NCI-H2227 (cell line): ENCODE data around the gene ZNF35.
A peak's percentile ranks its signal among the peaks of the same experiment; 100 is the strongest.
"Not testable (repeated sequence)": the region's sequence is repeated elsewhere in the genome, so short reads cannot be mapped to it uniquely, and the experiment has no call there.

Experiments used
- DNase-seq: peaks from one replicate; lab custom pipeline; 2025; ENCODE audit not compliant: unreplicated experiment; lab: John Stamatoyannopoulos, UW

Gene ZNF35

DNA sequence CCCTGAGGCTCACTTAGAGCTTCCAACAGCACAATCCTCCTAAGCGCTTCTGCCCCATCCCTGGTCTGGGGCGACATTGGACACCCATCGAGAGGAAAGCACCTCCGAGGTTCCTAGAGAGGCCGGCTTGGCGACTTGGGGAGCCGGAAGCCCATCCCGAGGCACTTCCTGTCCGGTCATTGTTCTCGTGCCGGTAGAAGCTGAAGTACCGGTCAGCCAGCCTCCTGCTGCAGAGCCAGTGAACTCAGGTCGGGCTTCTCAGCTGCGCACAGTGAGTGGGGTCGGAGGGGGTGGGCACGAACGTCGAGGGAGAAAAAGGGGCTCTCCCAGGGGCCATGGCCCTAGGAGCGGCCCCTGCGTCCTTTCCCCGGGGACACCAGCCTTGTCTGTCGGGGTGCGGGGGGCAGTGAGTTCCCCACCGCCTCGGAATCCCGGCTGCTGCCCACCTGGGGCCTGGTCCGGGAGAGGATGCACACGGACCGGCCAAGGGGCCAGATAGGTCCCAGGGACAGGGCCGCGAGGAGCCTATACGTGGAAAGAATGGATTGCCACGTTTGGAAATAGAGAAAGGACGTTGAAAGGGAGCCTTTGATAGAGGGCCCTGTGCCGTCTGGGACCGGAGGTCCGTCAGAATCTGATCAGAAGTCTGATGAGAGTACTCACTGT is at the start of gene ZNF35:
Gene ZNF35, plus strand, starts transcription at position 169 of the 666 bp plus-strand sequence. CDS start 2,336 bp downstream, outside the sequence.
- DNase-seq, result peak; percentile 90

DNA sequence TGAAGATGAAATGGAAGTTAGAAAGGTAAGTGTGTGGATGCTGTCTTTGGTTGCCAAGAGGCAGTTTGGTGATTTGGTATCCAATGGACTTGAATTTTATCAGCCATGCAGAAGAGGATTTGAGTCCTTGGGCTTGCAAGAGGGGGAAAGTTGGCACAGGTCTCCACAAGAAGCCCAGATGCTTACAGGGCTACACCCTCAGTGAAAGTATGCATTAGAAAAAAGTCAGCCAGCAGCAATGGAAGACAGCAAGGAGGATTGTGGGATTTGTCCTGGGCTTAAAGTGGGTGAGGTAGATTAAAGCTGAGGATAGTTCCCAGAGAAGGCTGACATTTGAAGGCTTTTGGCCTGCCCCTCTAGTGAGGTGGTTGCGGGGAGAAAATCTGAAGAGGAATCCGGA is 46.8 kb upstream of the ZNF35 start:
- DNase-seq, result no peak

DNA sequence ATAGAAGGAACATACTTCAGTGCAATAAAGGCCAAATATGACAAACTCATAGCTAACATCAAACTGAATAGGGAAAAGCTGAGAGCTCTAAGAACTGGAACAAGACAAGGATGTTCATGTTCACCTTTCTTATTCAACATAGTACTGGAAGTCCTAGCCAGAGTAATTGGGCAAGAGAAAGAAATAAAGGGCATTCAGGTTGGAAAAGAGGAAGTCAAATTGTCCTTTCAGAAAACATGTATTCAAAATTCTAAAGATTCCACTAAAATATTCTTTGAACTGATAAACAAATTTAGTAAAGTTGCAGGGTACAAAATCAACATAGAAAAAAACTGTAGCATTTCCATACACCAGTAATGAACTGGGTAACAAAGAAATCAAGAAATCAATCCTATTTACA is 35.9 kb upstream of the ZNF35 start:
- DNase-seq, result no peak

DNA sequence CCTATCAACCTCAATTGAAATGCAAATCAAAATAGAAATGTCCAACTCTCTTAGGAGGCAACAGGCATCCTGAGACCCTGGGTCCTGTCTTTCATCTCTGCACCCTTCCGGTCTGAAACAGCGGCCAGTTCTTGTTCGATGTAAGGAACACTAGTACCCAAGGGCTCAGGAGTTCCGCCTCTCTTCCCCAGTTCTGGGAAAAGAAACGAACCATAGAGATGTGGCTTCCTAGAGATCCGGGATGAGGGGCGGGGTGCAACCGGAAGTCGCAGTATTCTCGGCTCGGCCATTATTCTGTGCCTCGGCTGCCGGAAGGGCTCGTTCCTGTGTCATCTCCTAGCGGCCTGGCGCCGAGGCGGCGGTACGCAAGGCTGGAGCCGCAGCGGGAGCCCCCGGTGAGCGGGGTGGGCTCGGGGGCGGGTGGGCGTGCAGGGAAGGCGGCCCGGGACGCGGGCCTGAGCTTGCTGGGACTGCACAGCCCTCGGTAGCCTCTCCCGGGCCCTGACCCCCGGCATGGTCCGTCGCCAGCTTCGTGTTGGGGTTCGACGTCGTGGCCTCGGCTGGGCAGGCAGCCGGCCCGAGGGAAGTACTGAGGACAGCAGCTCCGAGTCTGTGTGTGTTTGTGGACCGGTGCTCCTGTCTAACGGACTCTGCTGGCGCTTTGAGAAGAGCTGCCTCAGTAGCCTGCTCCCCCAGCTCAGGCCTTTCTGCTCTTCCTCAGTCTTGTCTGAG is 23.6 kb upstream of the ZNF35 start, which contains the start of gene ZNF197:
Gene ZNF197, plus strand, starts transcription at position 288 of the 732 bp plus-strand sequence. CDS start 4,119 bp downstream, outside the sequence.
- DNase-seq, result peak; percentile 82

DNA sequence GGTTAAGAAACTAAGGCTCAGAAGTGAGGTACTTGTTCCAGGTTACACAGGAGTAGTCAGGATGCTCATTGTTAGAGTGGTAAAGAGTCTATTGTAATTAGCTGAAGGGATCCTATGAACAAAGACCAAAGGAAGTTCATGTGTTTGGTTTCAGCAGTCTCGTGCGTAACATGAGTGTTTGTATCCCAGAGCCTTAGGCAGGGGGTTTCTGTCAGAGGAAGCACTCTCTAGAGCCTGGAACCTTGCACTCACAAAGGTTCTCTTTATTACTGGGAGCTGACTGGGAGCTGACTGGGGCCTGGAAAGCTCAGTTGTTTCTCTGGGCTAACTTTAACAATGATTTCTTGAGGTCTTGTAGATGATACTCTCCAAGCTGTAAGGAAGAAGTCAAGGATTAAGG is 19.8 kb upstream of the ZNF35 start:
- no peak for DNase-seq

DNA sequence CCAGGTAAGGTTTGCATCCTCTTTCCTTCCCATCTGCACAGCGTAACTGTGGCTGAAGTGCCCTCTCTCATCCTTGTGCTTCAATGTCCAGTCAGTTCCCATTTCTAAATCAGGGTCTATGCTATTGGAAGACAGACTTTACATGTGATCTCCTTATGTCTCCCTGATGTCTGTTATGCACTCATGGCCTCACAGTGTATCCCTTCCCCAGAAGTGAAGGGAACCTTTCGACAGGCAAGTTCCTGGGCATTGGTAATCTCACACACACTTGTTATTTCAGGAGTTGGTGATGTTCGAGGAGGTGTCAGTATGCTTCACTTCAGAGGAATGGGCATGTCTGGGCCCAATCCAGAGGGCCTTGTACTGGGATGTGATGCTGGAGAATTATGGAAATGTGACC is 16.3 kb upstream of the ZNF35 start:
- no peak for DNase-seq

DNA sequence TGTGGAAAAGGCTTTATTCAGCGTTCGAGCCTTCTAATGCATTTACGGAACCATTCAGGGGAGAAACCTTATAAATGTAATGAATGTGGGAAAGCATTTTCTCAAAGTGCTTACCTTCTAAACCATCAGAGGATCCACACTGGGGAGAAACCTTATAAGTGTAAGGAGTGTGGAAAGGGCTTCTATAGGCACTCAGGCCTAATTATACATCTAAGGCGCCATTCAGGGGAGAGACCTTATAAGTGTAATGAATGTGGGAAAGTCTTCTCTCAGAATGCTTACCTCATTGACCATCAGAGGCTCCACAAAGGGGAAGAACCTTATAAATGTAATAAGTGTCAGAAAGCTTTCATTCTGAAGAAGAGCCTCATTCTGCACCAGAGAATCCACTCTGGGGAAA is 6.2 kb upstream of the ZNF35 start:
- no peak for DNase-seq

DNA sequence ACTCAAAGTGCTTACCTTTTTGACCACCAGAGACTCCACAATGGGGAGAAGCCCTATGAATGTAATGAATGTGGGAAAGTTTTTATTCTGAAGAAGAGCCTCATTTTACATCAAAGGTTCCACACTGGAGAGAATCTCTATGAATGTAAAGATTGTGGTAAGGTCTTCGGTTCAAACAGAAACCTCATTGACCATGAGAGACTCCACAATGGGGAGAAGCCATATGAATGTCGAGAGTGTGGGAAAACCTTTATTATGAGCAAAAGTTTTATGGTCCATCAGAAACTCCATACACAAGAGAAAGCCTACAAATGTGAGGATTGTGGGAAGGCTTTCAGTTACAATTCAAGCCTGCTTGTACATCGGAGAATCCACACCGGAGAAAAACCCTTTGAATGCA is 5.5 kb upstream of the ZNF35 start:
- DNase-seq, result no peak

DNA sequence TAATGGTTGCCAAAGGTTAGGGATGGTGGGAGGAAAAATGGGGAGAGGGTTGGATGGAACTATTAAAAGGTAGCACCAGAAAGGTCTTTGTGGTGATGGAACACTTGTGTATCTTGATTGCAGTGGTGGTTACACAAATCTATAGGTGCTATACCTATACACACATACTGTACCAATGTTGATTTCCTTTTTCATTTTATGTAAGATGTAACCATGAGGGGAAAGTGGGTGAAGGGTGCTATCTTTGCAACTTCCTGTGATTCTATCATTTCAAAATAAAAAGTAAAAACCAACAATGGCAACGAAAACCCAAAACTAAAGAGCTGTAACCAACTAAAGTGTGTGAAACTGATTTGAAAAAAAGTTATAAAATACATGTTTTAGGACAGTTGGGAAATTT is 761 bp upstream of the ZNF35 start:
- DNase-seq, result no peak

DNA sequence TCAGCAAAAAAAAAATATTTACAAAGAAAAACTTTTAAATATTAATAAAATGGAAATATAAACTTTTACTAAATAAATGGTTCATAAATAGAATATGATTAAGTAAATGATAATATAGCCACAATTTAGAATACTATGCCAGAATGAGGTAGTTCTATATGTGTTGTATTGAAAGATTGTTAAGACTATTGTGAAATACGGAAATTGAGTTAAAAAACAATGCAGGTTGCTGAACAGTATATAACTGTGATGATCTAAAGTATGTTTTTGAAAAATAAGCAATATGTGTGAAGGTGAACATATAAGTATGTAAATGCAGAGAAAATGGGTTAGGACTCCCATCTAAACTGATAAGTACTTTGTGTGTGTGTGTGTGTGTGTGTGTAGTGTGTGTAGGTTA is 1.2 kb downstream of the ZNF35 start:
- no peak for DNase-seq

DNA sequence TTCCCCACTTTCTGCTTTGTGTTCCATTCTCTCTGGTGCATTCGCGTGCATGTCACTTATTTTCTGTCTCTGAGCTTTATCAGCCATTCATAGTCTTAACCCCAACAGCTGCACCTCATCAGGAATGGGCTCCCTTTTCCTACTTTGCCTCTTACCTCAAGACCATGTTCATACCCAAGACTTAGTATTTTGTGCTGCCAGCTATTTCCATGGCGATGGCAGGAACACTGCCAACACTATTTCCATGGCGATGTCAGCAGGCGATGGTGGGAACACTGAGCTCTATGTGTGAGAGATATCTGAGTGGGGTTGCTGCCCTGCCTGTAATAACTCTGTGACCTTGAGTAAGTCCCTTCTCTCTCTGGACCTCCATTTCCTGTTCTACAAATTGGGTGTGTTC is 5.5 kb downstream of the ZNF35 start:
- DNase-seq, result no peak

DNA sequence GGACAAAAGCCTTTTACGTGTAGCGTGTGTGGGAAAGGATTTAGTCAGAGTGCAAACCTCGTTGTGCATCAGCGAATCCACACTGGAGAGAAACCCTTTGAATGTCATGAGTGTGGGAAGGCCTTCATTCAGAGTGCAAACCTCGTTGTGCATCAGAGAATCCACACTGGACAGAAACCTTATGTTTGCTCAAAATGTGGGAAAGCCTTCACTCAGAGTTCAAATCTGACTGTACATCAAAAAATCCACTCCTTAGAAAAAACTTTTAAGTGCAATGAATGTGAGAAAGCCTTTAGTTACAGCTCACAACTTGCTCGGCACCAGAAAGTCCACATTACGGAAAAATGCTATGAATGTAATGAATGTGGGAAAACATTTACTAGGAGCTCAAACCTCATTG is 10.5 kb downstream of the ZNF35 start:
- no peak for DNase-seq

DNA sequence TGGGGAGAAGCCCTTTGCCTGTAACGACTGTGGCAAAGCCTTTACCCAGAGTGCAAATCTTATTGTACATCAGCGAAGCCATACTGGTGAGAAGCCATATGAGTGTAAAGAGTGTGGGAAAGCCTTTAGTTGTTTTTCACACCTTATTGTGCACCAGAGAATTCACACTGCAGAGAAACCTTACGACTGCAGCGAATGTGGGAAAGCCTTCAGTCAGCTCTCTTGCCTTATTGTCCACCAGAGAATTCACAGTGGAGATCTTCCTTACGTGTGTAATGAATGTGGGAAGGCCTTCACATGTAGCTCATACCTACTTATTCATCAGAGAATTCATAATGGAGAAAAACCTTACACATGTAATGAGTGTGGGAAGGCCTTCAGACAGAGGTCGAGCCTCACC is 10.9 kb downstream of the ZNF35 start:
- DNase-seq, result no peak

DNA sequence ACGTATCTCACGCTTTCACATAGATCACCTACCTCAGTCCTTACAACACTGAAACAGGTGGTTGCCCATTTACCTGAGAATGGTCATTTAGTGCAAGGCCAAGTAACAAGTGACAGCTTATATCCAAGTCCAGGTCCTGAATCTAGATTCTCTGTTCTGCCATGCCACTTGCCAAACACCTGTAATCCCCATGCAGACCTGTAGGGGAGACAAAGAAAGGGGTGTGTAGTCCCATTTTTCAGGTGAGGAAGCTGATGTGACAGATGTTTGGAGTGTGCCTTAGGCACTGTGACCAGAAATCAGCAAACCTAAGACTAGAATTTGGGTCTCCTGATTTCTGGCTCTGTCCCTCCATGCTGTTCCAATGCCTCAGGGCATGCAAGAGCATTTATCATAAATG is 12.7 kb downstream of the ZNF35 start:
- no peak for DNase-seq

DNA sequence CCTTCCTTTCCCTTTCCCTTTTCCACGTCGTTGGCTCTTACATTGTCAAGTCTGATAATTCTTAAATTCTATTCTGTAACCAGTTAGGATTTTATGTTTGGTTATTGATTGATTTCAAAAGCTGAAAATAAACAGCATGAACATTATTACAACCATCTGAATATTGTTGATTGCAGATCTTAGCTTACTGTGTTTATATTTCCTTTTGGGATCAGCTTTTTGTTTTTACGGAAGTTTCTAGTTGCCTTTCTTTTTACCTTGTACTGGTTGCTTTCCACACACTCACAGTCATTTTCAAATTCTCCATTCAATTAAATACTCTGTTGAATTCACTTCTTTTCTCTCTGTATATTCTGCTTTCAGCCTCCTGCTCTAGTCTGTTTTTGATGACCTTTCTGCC is 16.6 kb downstream of the ZNF35 start:
- DNase-seq, result no peak

DNA sequence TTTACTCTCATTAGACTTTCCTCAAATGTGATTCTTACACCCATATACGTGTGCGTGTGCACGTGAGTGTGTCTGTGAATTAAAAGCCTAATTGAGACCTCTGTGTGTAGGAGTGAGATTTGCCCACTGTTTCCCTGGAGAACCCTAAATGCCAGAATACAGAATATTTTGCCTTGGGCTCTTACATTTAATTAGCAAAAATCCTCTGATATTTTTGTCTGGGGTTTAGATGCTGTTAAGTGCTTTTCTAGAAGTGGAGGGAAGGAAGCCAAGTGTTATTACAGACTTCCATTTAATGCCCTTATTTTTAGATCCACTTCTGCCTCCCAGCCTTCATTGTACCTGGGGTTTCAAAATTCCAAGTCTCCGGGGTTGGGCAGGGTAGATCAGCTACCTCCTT is 17.8 kb downstream of the ZNF35 start:
- no peak for DNase-seq

DNA sequence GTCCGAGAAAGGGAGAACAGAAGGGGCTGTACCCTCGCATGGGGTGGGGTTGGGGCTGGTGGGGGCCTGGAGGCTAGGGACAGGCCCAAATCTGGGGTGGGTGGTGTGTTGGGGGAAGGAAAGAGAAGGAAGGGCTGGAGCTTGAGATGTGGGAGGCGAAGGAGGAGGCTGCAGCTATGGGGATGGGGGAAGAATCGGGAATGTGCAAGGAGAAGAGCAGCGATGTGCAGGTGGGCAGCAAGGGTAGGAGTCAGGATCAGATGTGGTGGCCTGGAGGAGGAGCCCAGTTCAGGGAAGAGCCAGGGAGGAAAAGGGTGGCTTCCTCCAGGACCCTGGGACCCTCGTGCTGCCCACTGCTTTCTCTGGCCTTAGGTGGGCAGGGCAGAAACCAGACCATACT is 21.2 kb downstream of the ZNF35 start:
- no peak for DNase-seq

DNA sequence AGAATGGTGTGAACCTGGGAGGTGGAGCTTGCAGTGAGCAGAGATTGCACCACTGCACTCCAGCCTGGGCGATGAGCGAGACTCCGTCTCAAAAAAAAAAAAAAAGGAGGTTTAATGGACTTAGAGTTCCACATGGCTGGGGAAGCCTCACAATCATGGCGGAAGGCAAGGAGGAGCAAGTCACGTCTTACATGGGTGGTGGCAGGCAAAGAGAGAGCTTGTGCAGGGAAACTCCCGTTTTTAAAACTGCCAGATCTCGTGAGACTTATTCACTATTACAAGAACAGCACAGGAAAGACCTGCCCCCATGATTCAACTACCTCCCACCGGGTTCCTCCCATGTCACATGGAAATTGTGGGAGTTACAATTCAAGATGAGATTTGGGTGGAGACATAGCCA is 24.9 kb downstream of the ZNF35 start:
- not testable (repeated sequence) for DNase-seq

DNA sequence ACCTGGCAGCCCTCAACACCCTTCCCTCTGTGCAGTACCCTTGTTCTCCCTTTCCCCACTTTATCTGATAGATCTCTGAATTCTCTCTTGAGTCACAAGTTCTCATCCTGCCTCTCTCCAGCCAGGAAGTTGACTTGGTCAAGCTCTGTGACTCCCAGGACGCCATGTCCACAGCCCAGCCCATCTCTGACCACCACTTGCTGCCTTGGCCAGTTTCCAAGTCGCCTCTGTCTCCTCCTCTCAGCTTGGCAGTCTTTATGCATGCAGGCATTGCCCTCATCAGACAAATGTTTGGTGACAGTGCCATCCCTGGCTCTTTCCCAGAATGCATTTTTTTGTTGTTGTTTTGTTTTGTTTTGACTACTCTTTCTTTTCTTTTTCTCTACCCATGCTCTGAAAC is 25.7 kb downstream of the ZNF35 start:
- DNase-seq, result no peak

DNA sequence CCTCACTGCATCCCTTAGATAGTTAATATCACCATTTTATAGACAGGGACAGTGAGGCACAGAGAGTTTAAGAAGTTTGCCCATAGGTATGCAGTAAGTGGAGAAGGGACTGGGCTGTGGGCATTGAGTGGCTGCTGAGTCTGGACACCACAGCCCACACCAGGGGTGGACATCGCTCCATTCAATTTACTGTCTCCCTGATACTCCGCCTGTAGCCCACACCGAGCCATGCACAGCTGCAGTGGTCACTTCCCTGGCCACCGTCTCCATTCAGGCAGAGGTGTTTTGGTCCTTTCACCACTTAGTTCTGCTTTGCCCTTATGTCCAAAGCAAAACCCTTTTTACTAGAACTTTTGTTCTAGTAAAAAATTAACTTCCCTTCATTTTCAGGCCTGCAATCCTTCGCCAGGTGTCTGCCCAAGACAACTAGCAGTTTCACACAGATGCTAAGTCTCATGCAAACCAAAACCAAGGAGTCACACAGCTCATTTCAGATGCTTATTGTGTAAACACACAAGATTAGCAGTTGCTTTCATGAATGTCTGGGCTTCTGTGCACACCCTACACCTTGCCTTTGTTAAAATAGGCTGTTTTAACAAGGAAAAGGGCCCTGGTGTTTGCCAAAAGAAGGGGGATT is 30.1 kb downstream of the ZNF35 start:
- DNase-seq, result no peak

DNA sequence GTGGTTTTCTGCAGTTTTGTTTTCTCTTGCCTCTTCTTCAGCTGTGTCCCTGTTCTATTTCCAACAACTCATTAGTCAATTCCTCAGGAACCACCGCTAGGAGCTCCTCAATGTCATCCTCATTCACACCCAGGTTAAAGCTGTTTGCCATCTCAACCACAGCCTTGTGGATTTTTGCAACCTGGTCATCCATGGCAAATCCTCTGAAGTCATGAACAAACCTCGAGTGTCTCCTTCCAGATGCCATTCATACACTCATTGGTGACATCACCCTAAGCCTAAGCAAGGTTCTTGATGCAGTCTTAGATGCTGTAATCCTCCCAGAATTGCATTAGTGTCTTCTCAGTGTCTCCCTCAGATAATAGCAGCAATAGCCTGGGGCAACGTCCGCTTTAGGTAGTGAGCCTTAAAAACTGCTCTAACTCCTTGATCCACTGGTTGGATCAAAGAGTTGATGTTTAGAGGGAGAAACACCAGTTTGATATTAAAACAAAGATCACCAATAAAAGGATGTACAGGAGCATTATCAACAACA is 32.5 kb downstream of the ZNF35 start:
- DNase-seq, result no peak
